GM12878 (cell line): ENCODE data around the gene INF2.

Source experiments
- CTCF ChIP-seq, 3 experiments: IDR thresholded peaks in 2 of 3; conservative IDR thresholded peaks in 1 of 3; 2 replicates each; pipeline ENCODE4 v1.5.1; 2011; ENCODE audit warnings: low read depth in 3 of 3, low read length in 3 of 3, mild to moderate bottlenecking in 3 of 3, control low read depth in 2 of 3, moderate library complexity in 2 of 3, inconsistent platforms in 1 of 3, mixed read lengths in 1 of 3; ENCODE audit not compliant: control insufficient read depth in 2 of 3, insufficient read depth in 1 of 3; ENCODE audit errors: extremely low read depth in 1 of 3
- ELK1 ChIP-seq: IDR thresholded peaks from 2 replicates; pipeline ENCODE4 v1.6.1; 2012; ENCODE audit warnings: low read depth, low read length, improper control_type of control experiment

DNA sequence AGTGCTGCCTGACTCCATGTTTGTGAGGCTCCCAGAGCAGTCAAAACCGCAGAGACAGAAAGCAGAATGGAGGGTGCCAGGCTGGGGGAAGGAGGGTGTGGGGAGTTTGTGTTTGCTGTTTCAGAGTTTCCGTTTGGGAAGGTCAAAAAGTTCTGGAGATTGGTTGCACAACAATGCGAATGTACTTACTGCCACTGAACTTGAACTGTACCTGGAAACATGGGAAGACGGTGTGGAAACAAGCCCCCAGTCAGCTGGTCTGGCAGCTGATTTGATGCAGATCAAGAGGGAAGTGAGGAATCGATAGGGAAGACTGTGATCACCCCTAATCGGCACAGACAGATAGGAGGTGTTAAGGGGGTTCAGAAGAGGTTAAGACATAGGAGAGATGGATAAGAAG is 35.3 kb upstream of the INF2 start:
- TF ChIP-seq CTCF (IDR thresholded peaks at IDR 0.05 in 2 of 3, conservative IDR thresholded peaks at IDR 0.05 in 1 of 3; ENCODE audit: control insufficient read depth in 2 of 3, extremely low read depth in 1 of 3, insufficient read depth in 1 of 3, low read depth in 3 of 3, low read length in 3 of 3) = no peak
- TF ChIP-seq ELK1 = no peak
